CD4-positive, alpha-beta T cell treated with Interleukin-17A for 1 hour (primary cell): Measurements from ENCODE around the gene R3HDM1.
"Not testable (repeated sequence)": the region's sequence is repeated elsewhere in the genome, so short reads cannot be mapped to it uniquely, and the experiment has no call there.

Experiments
- DNase-seq: peaks from one replicate; pipeline ENCODE4 v3.0.0-alpha.2; 2020

R3HDM1 gene

DNA sequence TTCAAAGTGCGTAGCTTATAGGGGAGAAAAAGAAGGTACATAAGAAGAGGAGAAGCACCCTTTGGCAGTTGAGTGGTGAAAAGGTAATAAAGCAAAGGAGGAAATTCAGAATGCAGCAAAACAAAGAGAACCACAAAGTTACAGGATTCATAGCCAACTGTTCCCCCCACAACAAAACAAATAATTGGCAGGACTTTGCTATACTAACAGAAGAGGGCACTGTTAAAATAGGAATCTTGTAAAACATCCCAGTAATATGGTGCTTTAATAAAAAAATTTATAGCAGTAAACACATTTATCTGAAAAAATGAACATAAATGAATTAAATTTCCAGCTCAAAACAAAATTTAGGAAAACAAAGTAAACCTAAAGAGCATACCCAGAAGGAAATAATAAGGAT, 42.3 kb downstream of the R3HDM1 start:
- no peak for DNase-seq

DNA sequence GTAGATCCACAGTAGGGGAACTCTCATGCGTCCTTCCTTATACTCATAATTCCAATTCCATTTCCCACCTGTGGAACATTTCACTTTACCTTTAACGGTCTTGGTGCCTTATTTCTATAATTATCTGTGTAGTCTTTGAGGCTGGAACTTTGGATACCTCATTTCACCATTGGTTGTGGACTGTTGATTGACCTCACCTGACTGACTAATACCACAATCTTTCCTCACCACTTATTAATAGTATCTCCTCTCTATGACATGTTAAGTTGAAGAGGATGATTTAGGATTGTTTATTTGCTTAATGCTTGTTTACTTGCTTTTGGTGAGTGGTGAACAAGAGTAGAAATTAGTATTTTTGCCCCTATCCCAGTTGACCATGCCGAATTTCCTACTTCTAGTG, 50.0 kb downstream of the R3HDM1 start:
- no peak for DNase-seq

- no peak for DNase-seq
These were observed 51.1 kb downstream of the R3HDM1 start for GRCh38 chr2:135582383-135582782.

DNA sequence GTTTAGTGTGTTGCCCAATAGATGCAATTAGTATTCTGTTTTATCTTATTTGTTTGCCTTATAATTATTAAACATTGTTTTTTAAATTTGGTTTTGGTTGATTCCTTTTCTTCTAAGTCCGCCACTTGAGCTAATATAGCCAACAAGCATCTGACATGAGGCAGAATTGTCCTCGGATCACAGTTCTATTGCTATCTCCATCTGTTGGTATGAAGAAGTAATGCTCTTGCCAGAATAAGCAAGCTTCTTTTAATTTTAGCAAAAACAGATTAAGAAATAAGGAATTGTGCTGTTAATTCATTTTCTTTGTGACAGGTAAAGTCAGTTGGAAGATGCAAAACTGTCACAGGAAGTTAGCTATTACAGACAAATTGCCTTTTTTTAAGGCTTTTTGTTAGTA, 54.3 kb downstream of the R3HDM1 start:
- DNase-seq: no peak

DNA sequence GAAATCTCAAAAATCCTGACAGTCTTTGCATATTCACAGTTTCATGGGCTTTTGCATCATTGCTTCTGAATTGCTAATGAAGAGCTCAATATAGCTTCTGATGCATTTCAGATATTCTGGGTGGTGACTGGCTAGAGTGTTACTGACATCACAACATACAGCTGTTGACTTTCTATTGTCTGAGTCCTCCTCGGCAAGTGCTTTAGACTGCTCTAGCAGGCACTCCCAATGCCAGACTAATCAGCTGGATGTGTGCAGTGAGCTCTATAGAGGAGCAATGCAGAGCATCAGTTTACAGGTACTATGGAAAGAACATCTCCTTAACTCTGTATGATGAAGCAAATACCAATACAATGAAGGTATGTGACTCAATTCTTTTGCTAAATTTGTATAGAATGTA, 54.9 kb downstream of the R3HDM1 start:
- no peak for DNase-seq

GRCh38 chr2:135587958-135588357, 56.7 kb downstream of the R3HDM1 start:
- DNase-seq: no peak

DNA sequence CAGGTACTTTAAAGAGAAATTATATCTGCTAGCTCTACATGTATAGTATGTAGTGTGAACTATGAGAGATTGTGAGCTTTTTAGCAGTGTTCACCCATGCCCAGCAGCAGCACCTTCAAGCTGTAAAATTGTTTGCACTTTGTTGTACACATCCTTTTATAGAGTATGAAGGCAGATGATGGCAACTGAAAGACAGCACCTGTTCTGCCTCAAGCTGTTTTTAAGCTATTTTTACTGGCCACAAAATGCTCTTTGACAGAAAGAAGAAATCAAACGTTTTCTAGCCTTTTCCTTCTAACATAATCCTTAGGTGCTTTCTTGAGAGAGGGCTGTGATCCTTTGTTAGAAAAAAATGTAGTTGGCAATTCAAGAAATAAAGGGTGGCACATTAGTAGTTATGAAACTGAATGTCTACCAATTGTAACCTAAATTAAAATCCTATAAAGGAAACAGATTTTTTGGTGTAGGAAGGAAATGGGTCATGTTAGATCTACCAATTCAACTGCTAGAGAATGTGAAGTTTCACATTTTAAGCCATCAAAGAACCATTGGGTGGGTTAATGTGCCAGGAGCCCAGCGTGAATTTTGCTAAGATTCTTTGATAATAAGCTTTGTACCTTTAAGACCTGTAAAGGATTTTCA, 59.5 kb downstream of the R3HDM1 start:
- peak; percentile 2 for DNase-seq

- DNase-seq: peak; percentile 18
These were observed 69.6 kb downstream of the R3HDM1 start for GRCh38 chr2:135600915-135601314.

DNA sequence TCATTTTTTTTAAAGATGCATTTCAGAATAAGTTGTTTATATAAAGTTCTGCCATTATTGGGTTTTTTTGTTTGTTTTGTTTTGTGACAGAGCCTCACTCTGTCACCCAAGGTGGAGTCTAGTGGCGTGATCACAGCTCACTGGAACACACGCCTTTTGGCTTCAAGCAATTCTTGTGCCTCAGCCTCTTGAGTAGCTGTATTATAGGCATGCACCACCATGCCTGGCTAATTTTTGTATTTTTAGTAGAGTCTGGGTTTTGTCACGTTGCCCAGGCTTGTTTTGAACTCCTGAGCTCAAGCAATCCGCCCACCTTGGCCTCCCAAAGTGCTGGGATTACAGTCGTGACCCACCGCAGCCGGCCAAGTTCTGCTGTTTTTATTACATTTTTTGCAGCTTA, 72.3 kb downstream of the R3HDM1 start:
- DNase-seq: no peak

DNA sequence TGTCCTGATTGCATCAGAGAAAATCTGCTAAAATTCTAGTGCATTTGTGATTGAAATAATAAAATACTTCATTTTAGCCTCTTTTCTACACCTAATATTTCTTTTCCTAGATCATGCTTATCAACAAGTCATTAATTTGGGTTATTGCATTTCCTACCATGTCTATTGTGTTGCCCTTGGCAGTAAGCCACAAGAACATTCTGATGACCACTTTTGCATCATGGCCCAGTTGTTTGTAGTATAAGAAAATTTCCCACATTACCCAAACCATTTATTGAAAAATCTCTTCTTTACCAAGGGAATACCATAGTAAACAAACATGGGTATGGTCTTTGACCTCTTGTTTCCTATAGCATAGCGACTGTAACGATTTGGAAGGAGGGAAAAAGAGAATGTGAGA, 76.3 kb downstream of the R3HDM1 start:
- no peak for DNase-seq

- DNase-seq: no peak
These were observed 81.0 kb downstream of the R3HDM1 start for GRCh38 chr2:135612319-135612718.

DNA sequence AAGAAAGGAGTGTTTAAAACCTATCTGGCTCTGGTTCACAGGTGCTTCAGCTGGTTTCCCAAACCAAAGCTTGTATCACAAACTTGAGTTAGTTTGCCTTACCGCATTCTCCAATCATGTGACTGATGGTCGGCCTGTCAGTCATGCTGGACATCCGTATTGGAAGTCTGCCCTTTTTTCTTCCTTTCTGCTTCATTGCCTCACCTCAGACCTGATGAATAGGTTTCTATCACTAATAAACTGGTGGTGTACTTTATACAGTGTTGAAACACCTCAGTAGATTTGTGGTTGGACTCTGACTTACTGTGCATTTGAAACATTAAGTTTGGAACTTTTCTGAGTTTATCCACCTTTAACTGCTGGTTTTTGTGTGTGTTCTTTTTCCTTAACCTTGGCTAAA, 84.1 kb downstream of the R3HDM1 start:
- no peak for DNase-seq

DNA sequence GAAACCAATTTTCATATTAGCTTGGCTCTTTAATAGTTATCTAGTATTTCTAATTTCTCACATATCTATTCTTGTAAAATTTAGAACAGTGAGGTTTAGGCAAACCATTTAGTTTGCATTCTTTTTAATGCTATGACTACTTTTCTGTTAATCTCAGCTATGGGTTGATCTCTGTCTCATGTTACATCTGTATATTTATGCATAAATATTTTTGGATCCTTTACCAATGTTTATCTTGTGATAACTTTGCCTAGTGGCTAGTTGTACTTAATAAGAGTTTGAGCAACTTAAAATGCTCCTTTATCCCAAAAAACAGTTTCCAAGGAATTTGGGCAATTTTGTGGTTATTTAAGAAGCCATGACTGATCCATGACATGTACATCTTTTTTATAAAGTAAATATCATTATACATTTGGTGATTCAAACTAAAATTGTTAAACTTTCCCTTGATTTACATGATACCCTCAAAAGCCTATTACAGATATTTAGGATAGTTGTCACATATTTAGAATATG, 86.3 kb downstream of the R3HDM1 start:
- no peak for DNase-seq

GRCh38 chr2:135620198-135620597, 88.9 kb downstream of the R3HDM1 start:
- DNase-seq: no peak

DNA sequence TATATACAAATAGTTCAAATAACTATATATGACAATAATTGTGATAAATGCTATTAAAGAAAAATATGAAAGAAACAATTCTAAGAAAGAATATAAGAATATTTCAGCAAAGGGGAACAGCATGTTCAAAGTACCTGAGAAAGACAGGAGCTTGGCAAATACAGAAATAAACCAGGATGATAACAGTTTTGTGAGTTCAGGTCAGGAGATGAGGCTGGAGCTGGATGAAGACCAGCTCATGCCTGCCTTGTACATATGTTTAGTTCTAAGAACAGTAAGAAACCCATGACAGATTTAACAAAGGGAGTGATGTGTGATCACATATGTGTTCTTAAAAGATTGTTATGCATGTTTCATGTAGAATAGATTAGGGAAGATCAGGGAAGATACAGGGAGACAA, 98.2 kb downstream of the R3HDM1 start:
- DNase-seq: no peak

GRCh38 chr2:135630034-135630433, 98.8 kb downstream of the R3HDM1 start:
- not testable (repeated sequence) for DNase-seq

DNA sequence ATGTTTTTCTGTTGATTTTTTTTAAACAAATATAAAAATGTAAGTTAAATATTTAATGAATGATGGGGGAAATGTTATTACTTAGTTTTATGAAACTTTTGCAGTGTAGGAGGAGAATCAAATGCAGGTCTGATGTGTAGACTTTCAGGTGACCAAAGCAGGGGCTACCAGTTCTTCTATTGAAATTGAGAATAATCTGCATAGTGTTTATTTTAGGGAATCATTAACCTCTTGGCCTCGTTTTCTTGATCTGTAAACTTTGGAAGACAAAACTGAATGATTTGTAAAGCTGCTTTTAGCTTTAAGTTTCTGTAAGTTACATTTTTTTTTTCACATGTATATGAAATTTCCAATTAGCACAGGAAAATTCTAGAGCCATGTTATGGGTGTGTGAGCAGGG, 99.2 kb downstream of the R3HDM1 start:
- DNase-seq: no peak

DNA sequence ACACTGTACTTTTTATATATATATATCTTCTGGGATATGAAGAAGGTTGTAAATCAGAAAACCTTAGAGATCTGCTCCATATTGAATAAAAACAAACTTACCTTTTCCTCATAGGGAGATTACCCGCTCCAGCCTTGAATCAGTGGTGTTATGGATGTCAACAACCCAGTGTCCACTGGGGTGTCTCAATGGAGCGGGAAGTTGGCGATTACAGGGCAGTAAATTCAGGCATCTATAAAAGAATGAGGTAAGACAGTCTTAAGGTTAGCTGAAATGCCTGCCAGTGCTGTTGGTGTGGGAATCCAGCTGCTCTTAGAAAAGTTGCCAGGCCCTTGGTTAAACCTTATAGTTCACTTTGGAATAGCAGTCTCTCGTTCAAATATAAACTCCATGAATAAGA, 102.3 kb downstream of the R3HDM1 start:
- no peak for DNase-seq

DNA sequence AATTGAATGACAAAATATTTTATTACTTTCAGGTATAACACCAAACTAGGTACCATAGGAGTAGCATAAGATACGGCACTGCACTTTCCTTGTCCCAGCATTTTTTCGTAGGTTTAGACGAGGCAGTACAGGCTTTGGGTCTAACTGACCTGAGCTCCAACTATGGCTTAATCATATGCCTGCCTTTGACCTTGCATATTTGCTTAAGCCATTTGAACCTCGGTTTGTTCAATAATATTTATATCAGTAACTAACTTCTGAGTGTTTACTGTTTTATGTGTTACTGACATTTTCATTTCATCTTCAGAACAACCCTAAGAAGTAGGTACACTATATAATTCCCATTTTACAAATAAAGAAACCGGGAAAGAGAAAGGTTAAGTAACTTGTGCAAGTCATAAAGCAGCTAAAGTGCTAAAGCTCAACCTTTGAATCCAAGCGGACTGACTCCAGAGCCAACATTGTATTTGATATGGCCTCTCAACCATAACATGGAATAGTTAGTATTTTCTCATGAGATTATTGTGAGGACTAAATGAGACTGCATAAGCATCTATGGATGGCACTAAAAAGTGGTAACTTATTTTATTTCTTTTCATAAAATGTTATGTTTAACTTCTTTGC, 104.0 kb downstream of the R3HDM1 start:
- no peak for DNase-seq

DNA sequence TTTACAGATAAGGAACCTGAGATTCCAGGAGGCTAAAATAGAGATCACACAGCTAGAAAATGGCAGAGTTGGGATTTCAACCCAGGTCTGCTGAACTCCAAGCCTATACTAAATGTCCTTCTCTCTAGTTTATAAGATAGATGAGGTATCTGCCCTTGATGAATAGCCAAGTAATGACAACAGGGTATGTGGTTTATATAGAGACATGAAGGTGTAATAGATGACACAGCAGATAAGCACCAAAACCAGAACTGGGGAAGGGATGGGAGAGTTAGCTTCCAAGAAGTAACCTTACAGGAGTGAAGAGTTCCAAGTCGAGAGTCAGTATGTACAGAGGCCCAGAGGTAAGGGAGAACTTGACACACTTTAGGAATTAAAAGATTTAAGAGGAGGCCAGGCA, 105.7 kb downstream of the R3HDM1 start:
- no peak for DNase-seq

- no peak for DNase-seq
These were observed 106.3 kb downstream of the R3HDM1 start for GRCh38 chr2:135637456-135638087.

- DNase-seq: no peak
These were observed 107.5 kb downstream of the R3HDM1 start for GRCh38 chr2:135638825-135639224.

DNA sequence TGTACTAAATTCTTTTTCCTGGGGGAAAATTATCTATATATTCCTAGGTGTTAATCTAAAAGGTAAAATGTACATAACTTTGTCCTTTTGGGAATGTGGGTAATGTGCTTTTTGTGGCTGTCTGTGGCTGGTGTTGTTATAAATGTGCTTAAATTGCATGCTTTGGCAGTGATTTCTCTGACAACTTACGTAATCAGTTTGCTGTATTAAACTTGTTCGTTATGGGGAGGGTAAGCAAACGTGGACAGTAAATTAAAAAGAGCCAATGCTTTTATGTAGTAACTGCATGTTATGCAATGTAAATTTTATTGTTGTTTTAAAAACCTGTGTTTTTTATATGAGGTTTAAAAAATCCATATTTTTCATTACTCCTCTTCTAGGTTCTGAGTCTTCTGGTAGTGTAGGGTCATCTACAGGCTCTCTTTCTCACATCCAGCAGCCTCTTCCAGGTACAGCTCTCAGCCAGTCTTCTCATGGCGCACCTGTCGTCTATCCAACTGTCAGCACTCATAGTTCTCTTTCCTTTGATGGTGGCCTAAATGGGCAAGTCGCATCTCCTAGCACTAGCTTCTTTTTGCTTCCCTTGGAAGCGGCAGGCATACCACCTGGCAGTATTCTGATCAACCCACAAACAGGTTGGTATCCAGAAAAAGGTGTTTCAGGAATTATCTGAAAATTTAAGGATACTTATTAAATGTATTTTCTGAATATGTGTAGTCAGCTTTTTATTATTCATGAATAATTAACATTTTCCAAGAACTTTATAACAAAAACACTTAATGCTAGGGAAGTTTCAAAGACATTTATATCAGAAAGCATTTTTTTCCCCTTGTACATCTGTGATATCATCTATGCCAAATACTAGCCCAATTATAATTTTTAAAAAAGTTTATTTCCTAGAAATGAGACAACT, 110.1 kb downstream of the R3HDM1 start:
- DNase-seq: no peak
